HEK293T (cell line): Measurements from ENCODE around the gene BANK1.

Experiments
- CTCF ChIA-PET: fragments of 350-600 bp; formaldehyde crosslinking; extraction: SDS; loops from one replicate; lab custom pipeline; 2021; ENCODE audit warnings: antibody characterized with exemption, inconsistent platforms; lab: Yijun Ruan, JAX
- POLR2A ChIA-PET: fragments of 350-600 bp; formaldehyde crosslinking; extraction: SDS; loops from one replicate; lab custom pipeline; 2020; ENCODE audit warnings: antibody characterized with exemption, inconsistent platforms; lab: Yijun Ruan, JAX
- DNase-seq: peaks from one replicate; pipeline ENCODE4 v3.0.0; 2012; ENCODE audit warnings: mixed read lengths; ENCODE audit errors: extremely low spot score
- ARNT ChIP-seq: fragments of 450-650 bp; IDR thresholded peaks from 2 replicates; pipeline ENCODE4 v1.6.1; 2017; ENCODE audit warnings: mild to moderate bottlenecking
- BHLHE40 ChIP-seq: fragments of 450-650 bp; IDR thresholded peaks from 2 replicates; pipeline ENCODE4 v1.6.1; 2016; ENCODE audit warnings: mild to moderate bottlenecking, moderate library complexity, borderline replicate concordance
- CTBP1 ChIP-seq: fragments of 450-650 bp; IDR thresholded peaks from 2 replicates; pipeline ENCODE4 v1.6.1; 2016; ENCODE audit warnings: borderline replicate concordance
- ELF4 ChIP-seq: fragments of 450-650 bp; IDR thresholded peaks from 2 replicates; pipeline ENCODE4 v1.6.1; 2017; ENCODE audit warnings: antibody characterized with exemption
- FOXA1 ChIP-seq: fragments of 450-650 bp; IDR thresholded peaks from 2 replicates; pipeline ENCODE4 v1.6.1; 2016; ENCODE audit warnings: mild to moderate bottlenecking
- FOXK2 ChIP-seq: fragments of 450-650 bp; IDR thresholded peaks from 2 replicates; pipeline ENCODE4 v1.6.1; 2016; ENCODE audit warnings: mild to moderate bottlenecking
- FOXM1 ChIP-seq: fragments of 450-650 bp; IDR thresholded peaks from 2 replicates; pipeline ENCODE4 v1.6.1; 2017; ENCODE audit warnings: mild to moderate bottlenecking, borderline replicate concordance
- HDGF ChIP-seq: fragments of 450-650 bp; IDR thresholded peaks from 2 replicates; pipeline ENCODE4 v1.6.1; 2017; ENCODE audit warnings: antibody characterized with exemption, borderline replicate concordance
- L3MBTL2 ChIP-seq: fragments of 450-650 bp; conservative IDR thresholded peaks from 2 replicates; pipeline ENCODE4 v1.6.1; 2016; ENCODE audit warnings: mild to moderate bottlenecking
- LEF1 ChIP-seq: fragments of 450-650 bp; IDR thresholded peaks from 2 replicates; pipeline ENCODE4 v1.6.1; 2017; ENCODE audit warnings: mild to moderate bottlenecking, borderline replicate concordance
- NFRKB ChIP-seq: fragments of 450-650 bp; IDR thresholded peaks from 2 replicates; pipeline ENCODE4 v1.6.1; 2016; ENCODE audit warnings: mild to moderate bottlenecking, moderate library complexity
- SP1 ChIP-seq: fragments of 450-650 bp; IDR thresholded peaks from 2 replicates; pipeline ENCODE4 v1.6.1; 2017
- SUZ12 ChIP-seq: fragments of 450-650 bp; IDR thresholded peaks from 2 replicates; pipeline ENCODE4 v1.6.1; 2016; ENCODE audit warnings: mild to moderate bottlenecking
- TARDBP ChIP-seq: fragments of 450-650 bp; IDR thresholded peaks from 2 replicates; pipeline ENCODE4 v1.6.1; 2016
- ZNF384 ChIP-seq: fragments of 450-650 bp; IDR thresholded peaks from 2 replicates; pipeline ENCODE4 v1.6.1; 2016
- TF ChIP-seq, protein P1 (sequence below): fragments of 450-650 bp; IDR thresholded peaks from 2 replicates; pipeline ENCODE4 v1.6.1; 2016

The BANK1 gene

DNA sequence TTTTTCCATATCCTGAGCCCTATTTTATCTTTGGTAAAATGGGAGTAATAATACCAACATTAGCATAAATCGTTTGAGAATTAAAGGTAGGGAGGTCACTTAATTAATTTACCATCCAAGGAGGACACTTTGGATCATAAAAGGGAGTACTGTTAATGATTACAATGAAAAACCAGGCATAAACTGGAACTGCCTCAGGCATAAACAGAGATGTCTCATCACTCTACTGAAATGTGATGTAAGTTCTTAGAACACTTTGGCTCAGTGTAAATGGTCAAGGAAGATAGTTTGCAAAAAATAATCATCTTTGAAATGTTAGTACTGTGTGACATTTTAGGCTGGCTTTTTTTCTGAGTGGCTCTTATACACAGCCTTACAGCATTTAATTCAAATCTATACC, 286.1 kb downstream of the BANK1 start:
- ChIA-PET CTCF (no interaction called here), POLR2A (no interaction called here)
- no peak for DNase-seq
- TF ChIP-seq SUZ12: no peak
- TF ChIP-seq ARNT: no peak
- no peak for TF ChIP-seq ELF4
- no peak for TF ChIP-seq FOXK2
- no peak for TF ChIP-seq CTBP1
- no peak for TF ChIP-seq NFRKB
- no peak for TF ChIP-seq FOXA1
- TF ChIP-seq FOXM1: no peak
- TF ChIP-seq, protein P1, sequence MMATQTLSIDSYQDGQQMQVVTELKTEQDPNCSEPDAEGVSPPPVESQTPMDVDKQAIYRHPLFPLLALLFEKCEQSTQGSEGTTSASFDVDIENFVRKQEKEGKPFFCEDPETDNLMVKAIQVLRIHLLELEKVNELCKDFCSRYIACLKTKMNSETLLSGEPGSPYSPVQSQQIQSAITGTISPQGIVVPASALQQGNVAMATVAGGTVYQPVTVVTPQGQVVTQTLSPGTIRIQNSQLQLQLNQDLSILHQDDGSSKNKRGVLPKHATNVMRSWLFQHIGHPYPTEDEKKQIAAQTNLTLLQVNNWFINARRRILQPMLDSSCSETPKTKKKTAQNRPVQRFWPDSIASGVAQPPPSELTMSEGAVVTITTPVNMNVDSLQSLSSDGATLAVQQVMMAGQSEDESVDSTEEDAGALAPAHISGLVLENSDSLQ: no peak
- no peak for TF ChIP-seq HDGF
- TF ChIP-seq SP1: no peak
- no peak for TF ChIP-seq TARDBP
- no peak for TF ChIP-seq ZNF384

DNA sequence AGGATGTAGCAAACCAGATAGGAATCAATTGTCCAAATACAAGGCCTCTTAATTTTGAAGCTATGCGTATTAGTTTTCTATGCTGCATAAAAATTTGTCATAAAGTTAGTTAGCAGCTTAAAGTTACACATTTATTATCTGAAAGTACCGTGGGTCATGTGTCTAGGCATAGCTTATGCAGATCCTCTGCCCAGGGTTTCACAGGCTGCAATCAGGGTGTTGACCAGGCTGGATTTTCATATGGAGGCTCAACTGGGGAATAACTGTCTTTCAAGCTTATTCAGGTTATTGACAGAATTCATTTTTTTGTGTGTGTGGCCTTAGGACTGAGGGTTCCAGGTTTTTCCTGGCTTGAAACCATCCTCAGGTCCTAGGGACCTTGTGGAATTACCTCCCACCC, 289.7 kb downstream of the BANK1 start:
- DNase-seq: no peak
- ChIA-PET POLR2A (no interaction called here), CTCF (no interaction called here)
- TF ChIP-seq ZNF384 (no peak), LEF1 (no peak), SP1 (no peak), ARNT (no peak), NFRKB (no peak), FOXM1 (no peak), BHLHE40 (no peak), CTBP1 (no peak), FOXA1 (no peak), TARDBP (no peak)
- TF ChIP-seq, protein P1: no peak

DNA sequence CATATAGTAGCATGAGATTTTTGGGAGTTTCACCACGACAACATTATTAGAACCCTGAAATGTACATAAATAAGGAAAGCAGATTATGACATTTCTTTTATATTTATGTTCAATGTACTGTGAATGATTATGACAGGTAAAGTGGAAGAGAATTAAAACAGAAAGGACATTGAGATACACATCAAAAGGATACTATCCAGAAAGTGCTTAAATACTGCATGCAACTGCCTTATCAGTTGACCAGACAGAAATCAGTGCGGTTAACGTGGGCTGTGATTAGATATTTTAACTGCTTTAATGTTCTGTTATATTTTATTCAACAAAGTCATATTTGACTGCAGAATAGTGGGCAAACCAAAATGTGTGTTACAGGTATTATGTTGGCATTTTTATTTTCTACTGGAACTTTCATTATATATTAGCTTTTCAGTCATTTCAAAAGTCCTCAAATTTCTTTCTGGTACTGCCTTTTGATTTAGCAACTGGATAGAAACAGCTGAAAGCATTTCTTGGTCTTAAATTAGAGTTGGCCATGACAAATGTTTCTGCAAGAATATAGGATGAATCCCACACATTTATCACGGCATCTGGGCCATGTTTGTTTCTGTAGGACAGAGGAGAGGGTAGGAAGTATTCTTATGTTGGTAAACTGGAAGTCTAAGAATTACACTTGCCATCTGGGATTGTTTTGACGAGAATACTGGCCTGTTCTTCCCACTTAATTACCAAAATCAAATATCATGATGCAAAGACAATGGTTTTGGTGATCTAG, 299.5 kb downstream of the BANK1 start:
- CTCF ChIA-PET: no interaction called here
- TF ChIP-seq LEF1 (no peak), ELF4 (no peak), TARDBP (no peak), ARNT (no peak), CTBP1 (no peak), FOXM1 (no peak), ZNF384 (no peak), FOXA1 (no peak), FOXK2 (no peak), NFRKB (no peak), SUZ12 (no peak), HDGF (no peak), L3MBTL2 (no peak), BHLHE40 (no peak)
- POLR2A ChIA-PET: no interaction called here
- DNase-seq: no peak

DNA sequence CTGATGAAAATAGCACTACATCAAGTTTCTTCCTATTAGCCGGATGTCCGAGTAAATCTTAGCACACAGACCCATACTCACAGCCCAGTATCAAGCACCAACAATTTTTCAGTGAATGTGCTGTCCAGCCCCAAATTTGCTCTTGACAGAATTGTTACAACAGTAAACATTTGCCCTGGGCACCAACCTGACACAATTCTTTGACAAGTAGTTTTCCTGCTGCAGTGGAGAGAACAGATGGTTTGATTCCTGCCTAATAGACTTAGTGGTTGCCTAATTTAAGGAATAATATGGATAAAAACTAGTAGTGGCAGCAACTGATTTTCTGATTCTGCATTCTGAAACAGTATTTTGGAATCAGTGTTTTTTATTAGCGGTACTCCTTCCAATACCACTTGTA, 301.1 kb downstream of the BANK1 start:
- no peak for TF ChIP-seq FOXK2
- no peak for DNase-seq
- CTCF ChIA-PET: no interaction called here
- POLR2A ChIA-PET: no interaction called here

DNA sequence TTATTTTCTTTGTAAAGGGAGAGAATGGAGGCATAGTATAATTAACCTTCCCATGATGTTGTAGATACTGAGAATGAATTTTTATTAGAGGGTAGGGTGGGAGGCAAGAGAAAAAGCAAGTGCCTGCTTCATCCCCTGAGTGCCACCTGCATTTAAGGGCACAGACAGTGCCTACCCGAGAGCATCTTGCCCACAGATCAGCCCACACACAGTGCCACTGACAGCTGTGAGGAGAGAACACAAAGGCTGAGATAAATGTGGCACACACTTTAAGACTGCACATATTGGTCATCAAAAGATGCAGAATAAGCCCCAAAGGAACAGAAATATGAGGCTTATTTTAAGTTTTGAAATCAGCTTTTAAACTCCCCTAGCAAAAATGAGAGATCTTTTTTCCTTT, 304.0 kb downstream of the BANK1 start:
- TF ChIP-seq FOXK2 (no peak), FOXA1 (no peak), HDGF (no peak), CTBP1 (no peak), SUZ12 (no peak)
- TF ChIP-seq, protein P1: no peak
- CTCF ChIA-PET: no interaction called here
- no peak for DNase-seq
- POLR2A ChIA-PET: no interaction called here

DNA sequence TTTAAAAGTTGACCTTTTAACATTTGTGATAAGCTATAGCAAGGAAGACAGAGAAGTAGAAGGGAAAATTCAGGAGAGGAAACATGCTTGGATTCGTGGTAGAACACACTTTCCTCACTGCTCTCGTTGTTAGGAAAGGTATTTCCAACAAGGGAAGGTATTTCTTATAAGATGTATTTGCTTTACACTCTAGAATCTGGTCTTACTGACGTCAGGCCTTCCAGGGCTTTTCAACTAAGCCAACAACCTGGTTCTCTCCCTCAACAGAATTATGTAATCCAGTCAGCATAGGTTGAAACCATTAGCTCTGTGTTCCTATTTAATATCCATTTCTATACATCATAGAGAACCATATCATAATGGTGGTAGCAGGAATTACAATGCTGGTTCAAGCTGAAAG, 312.8 kb downstream of the BANK1 start:
- ChIA-PET CTCF (interaction anchor here (0.9 kb wide), 1 partner anchor 172 kb away, joined by 4 read pairs; no protein-coding TSS in a partner anchor), POLR2A (no interaction called here)
- TF ChIP-seq LEF1 (no peak), FOXA1 (no peak), SUZ12 (no peak), ZNF384 (no peak), FOXK2 (no peak), FOXM1 (no peak), HDGF (no peak), ARNT (no peak), L3MBTL2 (no peak), NFRKB (no peak), TARDBP (no peak), BHLHE40 (no peak)
- TF ChIP-seq, protein P1: no peak
- no peak for DNase-seq
